Measurements from ENCODE around the gene MYO1C. TPM values are rescaled to one million over a fixed set of nuclear protein-coding genes. Genes with fewer than 3 reads are reported as not detected.

Gene MYO1C
- total RNA-seq, 2 donors from 2014 or later = 75.5 to 90.0 TPM

- H3K4me3 Mint-ChIP-seq = peak overlapping the region; percentile 84
- Histone ChIP-seq H3K36me3 (ENCODE audit: control insufficient read depth, insufficient read depth, low read length) (no peaks in the 10 kb centered on the region), H3K27me3 (ENCODE audit: control insufficient read depth, insufficient read depth, low read length, poor library complexity, severe bottlenecking) (no peaks in the 10 kb centered on the region), H3K9me3 (ENCODE audit: control insufficient read depth, low read length) (no peaks in the 10 kb centered on the region), H3K4me3 (ENCODE audit: low read length) (peak overlapping the region; percentile 86), H3K4me1 (ENCODE audit: control insufficient read depth, insufficient read depth, low read length) (no peaks in the 10 kb centered on the region), H3K27ac (ENCODE audit: low read depth, low read length) (no peak overlapping the region), H3K9ac (ENCODE audit: extremely low read depth, low read length, poor library complexity, severe bottlenecking) (peak overlapping the region; percentile 64)
- H3K27ac Mint-ChIP-seq = peak overlapping the region; percentile 87
- 1 to 2% methylated on average over 23 to 52 of the region's 52 CpGs for WGBS, 2 experiments (ENCODE audit: insufficient coverage in 1 of 2, insufficient read length in 1 of 2)
- H3K4me1 Mint-ChIP-seq = peaks cover 19% of the 10 kb centered on the region
- DNase-seq = peak; percentile 87
- no peak for TF ChIP-seq CTCF (conservative IDR thresholded peaks at IDR 0.05)
- H3K9me3 Mint-ChIP-seq = no peaks in the 10 kb centered on the region
- H3K27me3 Mint-ChIP-seq (ENCODE audit: insufficient read depth) = peaks cover 21% of the 10 kb centered on the region
- peaks cover 4% of the 10 kb centered on the region for H3K36me3 Mint-ChIP-seq (ENCODE audit: low read depth)
Measured at GRCh38 chr17:1490643-1491442, 1.6 kb downstream of the MYO1C start.

GRCh38 chr17:1488826-1489270 is 3.6 kb downstream of the MYO1C start:
- H3K9me3 ChIP-seq (ENCODE audit: control insufficient read depth, low read length) = no peaks in the 10 kb centered on the region
- peak overlapping the region; percentile 57 for H3K9ac ChIP-seq (ENCODE audit: extremely low read depth, low read length, poor library complexity, severe bottlenecking)
- no peaks in the 10 kb centered on the region for H3K27me3 ChIP-seq (ENCODE audit: control insufficient read depth, insufficient read depth, low read length, poor library complexity, severe bottlenecking)
- DNase-seq = no peak
- no peaks in the 10 kb centered on the region for H3K9me3 Mint-ChIP-seq
- peaks cover 6% of the 10 kb centered on the region for H3K36me3 ChIP-seq (ENCODE audit: control insufficient read depth, insufficient read depth, low read length)
- WGBS, 2 experiments (ENCODE audit: insufficient coverage in 1 of 2, insufficient read length in 1 of 2) = 94 to 95% methylated on average over 5 to 7 of the region's 7 CpGs
- H3K36me3 Mint-ChIP-seq (ENCODE audit: low read depth) = peaks cover 6% of the 10 kb centered on the region
- H3K27me3 Mint-ChIP-seq (ENCODE audit: insufficient read depth) = peaks cover 22% of the 10 kb centered on the region
- H3K4me3 Mint-ChIP-seq = peak overlapping the region; percentile 56
- H3K4me1 ChIP-seq (ENCODE audit: control insufficient read depth, insufficient read depth, low read length) = peaks cover 4% of the 10 kb centered on the region
- TF ChIP-seq CTCF (conservative IDR thresholded peaks at IDR 0.05) = no peak
- H3K27ac Mint-ChIP-seq = peak overlapping the region; percentile 85
- H3K27ac ChIP-seq (ENCODE audit: low read depth, low read length) = peak overlapping the region; percentile 79
- H3K4me3 ChIP-seq (ENCODE audit: low read length) = peak overlapping the region; percentile 65
- peaks cover 19% of the 10 kb centered on the region for H3K4me1 Mint-ChIP-seq

GRCh38 chr17:1487939-1488825 is 4.3 kb downstream of the MYO1C start:
- H3K27ac Mint-ChIP-seq = peak overlapping the region; percentile 85
- peak overlapping the region; percentile 57 for H3K9ac ChIP-seq (ENCODE audit: extremely low read depth, low read length, poor library complexity, severe bottlenecking)
- H3K4me3 Mint-ChIP-seq = peak overlapping the region; percentile 56
- peak overlapping the region; percentile 65 for H3K4me3 ChIP-seq (ENCODE audit: low read length)
- H3K27me3 ChIP-seq (ENCODE audit: control insufficient read depth, insufficient read depth, low read length, poor library complexity, severe bottlenecking) = no peaks in the 10 kb centered on the region
- peaks cover 10% of the 10 kb centered on the region for H3K36me3 Mint-ChIP-seq (ENCODE audit: low read depth)
- peak; percentile 93 for DNase-seq
- H3K27ac ChIP-seq (ENCODE audit: low read depth, low read length) = peak overlapping the region; percentile 79
- peaks cover 4% of the 10 kb centered on the region for H3K4me1 ChIP-seq (ENCODE audit: control insufficient read depth, insufficient read depth, low read length)
- H3K4me1 Mint-ChIP-seq = peaks cover 12% of the 10 kb centered on the region
- no peaks in the 10 kb centered on the region for H3K9me3 ChIP-seq (ENCODE audit: control insufficient read depth, low read length)
- no peak for TF ChIP-seq CTCF (conservative IDR thresholded peaks at IDR 0.05)
- no peaks in the 10 kb centered on the region for H3K9me3 Mint-ChIP-seq
- peaks cover 10% of the 10 kb centered on the region for H3K36me3 ChIP-seq (ENCODE audit: control insufficient read depth, insufficient read depth, low read length)
- WGBS, 2 experiments (ENCODE audit: insufficient coverage in 1 of 2, insufficient read length in 1 of 2) = 8 to 16% methylated on average over 14 to 72 of the region's 72 CpGs
- peaks cover 22% of the 10 kb centered on the region for H3K27me3 Mint-ChIP-seq (ENCODE audit: insufficient read depth)
